Measurements from ENCODE around the gene ZBTB42. TPM values are rescaled to one million over a fixed set of nuclear protein-coding genes. Genes with fewer than 3 reads are reported as not detected.

The ZBTB42 gene
- total RNA-seq, 1 experiment from 2014 or later = 3.9 TPM

DNA sequence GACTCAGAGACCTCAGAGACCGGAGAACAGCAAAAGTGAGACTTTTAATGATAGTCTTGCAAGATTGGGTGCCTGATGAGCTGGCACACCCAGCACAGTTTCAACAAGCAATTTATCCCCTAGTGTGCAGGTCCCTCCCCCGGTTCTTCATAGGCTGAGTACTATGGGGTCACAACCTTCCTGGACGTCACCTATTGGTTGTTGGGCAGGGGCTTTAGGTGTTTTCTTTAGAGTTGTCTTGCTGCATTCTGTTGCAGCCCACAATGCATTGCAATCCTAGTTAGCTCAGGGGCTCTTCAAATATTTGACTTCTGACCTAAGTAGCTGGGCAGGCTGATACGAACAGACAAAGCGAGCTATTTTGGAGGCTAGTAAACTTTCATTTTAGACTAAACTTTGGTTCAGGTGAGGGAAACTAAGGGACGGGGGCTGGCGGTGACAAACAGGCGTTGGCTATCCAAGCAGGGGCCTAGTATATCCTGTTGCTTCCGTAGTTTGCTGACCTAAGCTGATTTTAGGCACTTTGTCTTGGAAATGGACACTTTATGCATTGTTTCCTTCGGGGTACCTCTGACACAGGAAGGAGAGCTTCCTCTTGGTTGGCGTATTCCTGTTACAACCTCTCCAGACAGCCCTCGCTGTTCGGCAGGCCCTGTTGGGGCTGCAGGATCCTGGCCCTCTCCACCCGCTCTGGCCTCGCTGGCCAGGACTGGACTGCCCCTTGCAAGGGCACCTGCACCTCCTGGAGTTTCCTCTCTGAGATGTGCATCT, 33.9 kb upstream of the ZBTB42 start:
- H3K4me3 ChIP-seq = no peak overlapping the region
- H3K27me3 ChIP-seq = no peaks in the 10 kb centered on the region
- peaks cover 13% of the 10 kb centered on the region for H3K36me3 ChIP-seq
- DNase-seq = no peak
- H3K9me3 ChIP-seq = no peaks in the 10 kb centered on the region; the same call in none of the 2 replicates

DNA sequence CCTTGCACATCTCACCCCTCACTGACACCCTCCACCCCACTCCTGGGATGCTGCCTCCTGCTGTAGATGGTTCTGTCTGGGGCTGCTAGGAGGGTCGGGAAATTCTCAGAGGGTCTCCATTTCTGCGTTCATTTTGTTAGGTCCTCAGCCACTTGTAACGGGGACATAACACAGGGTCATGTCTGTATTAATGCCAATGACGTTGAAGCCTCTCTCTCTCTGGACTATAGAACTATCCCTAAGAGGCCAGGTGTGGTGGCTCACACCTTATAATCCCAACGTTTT, 33.3 kb upstream of the ZBTB42 start:
- no peaks in the 10 kb centered on the region; the same call in none of the 2 replicates for H3K9me3 ChIP-seq
- no peaks in the 10 kb centered on the region for H3K27me3 ChIP-seq
- no peak for DNase-seq
- H3K4me3 ChIP-seq = no peak overlapping the region
- H3K36me3 ChIP-seq = peaks cover 17% of the 10 kb centered on the region

DNA sequence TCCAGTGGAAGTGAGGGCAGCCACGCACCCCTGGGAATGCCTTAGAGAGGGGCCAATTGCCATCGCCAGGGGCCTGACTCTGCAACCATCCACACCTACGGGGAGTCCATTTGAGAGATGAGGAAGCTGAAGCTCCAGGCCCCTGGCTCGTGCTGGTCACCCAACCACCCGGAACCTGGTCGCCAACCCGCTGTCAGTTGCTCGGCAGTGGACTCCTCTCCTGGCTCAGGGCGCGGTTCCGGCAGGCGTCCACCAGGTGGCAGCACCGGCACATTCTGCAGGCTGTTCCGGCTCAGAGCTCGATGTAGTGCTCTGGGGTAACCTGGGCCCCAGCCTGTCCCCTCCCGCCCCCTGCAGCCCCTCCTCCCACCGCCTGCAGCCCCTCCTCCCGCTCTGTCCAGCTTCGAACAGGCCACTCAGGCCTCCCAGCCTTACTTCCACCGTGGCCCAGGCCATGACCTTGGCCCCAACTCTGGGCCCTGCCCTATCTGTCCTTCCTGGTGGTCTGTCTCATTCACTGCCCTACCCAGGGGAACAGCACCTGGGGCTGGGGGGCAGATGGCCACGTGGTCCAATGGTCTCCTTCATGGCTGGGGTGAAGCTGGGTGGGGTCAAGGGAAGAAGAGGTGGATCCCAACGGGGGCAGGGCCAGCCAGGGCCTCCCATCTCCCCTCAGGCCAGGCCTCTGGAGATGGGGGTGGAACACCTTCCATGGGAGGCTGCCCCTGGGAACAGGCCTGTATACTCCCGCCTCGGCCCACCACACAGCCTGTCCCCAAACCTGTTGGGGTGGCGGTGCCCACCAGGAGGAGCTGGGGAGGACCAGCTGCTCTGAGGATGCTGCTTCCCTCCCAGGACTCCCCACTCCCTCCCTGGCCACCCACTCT, 32.2 kb upstream of the ZBTB42 start:
- Histone ChIP-seq H3K9me3 (no peaks in the 10 kb centered on the region; the same call in none of the 2 replicates), H3K36me3 (peaks cover 21% of the 10 kb centered on the region), H3K27me3 (no peaks in the 10 kb centered on the region), H3K4me3 (no peak overlapping the region)
- DNase-seq = peak; percentile 67

DNA sequence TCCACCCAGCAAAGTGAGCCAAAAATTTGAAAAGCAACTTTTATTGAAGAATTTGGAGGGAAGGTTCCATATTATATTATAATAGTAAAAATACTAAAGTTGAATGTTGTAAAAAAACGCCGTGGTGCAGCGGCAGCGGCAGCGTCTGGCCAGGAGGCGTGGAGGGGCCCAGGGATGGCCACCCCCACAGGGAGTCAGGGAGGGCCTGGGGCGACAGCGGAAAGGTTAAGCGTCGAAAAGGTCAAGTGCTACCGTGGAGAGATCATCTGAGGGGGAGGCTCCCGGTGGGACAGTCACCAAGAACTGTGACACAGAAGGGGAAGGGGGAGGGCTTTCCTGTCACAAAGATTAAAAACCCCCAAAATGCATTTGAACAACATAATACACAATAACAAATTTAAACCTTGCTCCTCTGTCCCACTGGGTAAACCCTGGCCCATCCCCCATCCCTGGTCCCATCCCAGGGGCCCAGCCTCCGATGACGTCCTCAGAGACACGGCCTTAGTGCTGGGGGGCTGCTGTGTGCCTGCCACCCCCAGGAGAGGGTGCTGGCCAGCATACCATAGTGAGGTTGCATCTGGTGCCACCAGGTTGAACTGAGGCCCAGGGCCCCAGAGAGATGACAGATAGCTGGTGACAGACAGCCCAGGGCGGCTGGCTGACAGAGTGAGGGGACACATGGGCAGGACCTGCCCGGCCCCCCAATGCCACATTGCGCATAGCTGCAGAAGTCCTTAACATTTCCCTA, 31.4 kb upstream of the ZBTB42 start:
- H3K4me3 ChIP-seq = no peak overlapping the region
- H3K9me3 ChIP-seq = no peaks in the 10 kb centered on the region; the same call in none of the 2 replicates
- DNase-seq = no peak
- peaks cover 21% of the 10 kb centered on the region for H3K36me3 ChIP-seq
- no peaks in the 10 kb centered on the region for H3K27me3 ChIP-seq

DNA sequence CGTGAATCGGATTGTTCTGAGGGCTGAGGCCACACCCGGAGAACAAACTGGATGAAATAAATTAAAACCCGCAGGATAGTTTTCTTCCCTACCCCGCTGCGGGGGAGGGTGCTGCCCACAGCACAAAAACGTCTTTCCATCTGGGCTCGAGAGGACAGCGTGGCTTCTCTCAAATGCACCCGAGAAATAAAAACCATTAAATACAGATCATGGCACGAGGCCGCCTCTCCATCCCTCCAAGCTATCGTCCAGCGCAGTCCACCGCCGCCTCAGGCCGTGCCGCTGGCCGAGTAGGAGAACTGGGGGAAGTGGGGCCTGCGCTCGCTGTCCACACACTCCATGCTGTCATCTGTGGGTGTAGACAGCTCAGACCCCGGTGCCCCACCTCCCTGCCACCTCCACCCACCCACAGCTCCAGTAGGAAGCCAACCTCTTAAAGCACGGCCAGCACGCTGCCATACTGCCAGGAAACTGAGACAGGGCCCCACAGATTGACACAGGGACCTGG, 30.8 kb upstream of the ZBTB42 start:
- Histone ChIP-seq H3K36me3 (peaks cover 21% of the 10 kb centered on the region), H3K4me3 (no peak overlapping the region), H3K9me3 (no peaks in the 10 kb centered on the region; the same call in none of the 2 replicates), H3K27me3 (no peaks in the 10 kb centered on the region)
- DNase-seq = no peak

DNA sequence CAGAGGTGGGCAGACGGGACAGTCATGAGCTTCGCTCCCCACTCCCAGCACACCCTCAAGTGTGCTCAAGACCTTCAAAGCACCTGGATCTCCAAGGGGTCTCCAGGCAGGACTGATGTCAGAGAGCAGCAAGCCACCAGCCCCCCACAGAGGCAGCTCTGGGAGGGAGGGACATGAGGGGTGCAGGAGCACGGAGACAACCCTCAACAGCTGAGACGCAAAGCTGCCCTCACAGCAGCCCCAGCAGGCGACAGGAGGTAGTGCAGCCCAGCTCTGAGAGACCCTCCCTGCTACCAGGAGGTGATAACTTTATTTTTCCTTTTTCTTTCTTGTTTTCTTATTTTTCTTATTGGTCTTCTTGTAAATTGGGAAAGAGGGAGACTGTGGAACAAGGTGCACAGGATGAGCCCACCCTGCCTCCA, 30.0 kb upstream of the ZBTB42 start:
- no peak for DNase-seq
- Histone ChIP-seq H3K36me3 (peaks cover 21% of the 10 kb centered on the region), H3K27me3 (no peaks in the 10 kb centered on the region), H3K9me3 (no peaks in the 10 kb centered on the region; the same call in 1 of the 2 replicates), H3K4me3 (no peak overlapping the region)

DNA sequence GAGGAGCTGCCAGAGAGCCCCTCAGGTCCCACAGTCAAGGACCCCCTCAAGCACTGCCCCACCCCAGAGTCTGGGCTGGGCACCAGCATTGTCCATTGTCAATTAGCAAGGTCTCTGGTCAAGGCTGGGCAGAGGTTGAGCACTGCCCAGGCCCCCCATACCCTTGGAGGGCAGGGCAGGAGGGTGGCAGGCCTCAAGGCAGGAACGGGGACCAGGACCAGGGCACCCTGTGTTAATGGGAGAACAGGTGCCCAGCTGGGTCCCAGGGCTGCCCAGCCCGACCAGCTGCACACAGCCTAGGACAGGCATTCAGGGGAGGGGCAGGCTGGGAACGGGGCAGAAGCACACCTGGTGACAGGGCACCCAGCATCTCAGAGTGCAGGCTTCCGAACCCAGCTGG, 29.5 kb upstream of the ZBTB42 start:
- Histone ChIP-seq H3K9me3 (no peaks in the 10 kb centered on the region; the same call in 1 of the 2 replicates), H3K36me3 (peaks cover 21% of the 10 kb centered on the region), H3K27me3 (no peaks in the 10 kb centered on the region), H3K4me3 (no peak overlapping the region)
- DNase-seq = no peak

DNA sequence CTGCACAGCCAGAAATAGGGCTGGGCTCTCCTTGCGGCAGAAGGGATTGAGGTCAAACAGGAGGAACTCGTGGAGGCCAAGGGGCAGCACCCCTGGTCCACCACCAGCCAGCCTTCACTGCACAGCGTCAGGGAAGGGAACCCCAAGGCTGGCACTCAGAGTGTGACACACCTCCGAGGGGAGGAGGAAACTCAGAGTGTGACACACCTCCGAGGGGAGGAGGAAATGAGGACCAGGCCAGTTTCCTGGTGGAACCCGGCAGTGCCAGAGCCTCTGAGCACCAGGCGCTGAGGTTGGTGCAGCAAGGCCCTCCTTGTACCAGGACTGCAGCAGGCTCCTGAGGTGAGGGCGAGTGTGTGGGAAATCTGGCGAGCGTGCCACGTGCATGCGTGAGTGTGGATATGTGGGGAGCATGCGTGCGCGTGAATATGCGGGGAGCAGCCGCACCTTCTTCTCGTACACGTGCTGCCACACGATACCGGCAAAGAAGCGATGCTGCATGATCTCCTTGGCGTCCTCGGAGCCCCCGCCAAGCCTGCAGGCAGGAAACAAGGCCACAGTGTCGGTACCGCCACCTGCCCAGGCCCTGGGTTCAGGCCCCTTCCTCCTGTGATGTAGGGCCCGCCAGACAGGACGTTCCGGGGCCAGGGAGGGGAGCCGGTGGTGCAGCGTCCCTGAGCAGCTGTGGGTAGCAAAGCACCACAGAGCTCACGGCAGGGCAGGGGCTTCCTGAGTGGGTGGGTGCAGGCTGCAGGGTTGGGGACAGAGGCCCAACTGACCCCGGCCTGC, 28.8 kb upstream of the ZBTB42 start:
- H3K9me3 ChIP-seq = no peaks in the 10 kb centered on the region; the same call in 1 of the 2 replicates
- H3K27me3 ChIP-seq = no peaks in the 10 kb centered on the region
- no peak overlapping the region for H3K4me3 ChIP-seq
- H3K36me3 ChIP-seq = peaks cover 21% of the 10 kb centered on the region
- no peak for DNase-seq

DNA sequence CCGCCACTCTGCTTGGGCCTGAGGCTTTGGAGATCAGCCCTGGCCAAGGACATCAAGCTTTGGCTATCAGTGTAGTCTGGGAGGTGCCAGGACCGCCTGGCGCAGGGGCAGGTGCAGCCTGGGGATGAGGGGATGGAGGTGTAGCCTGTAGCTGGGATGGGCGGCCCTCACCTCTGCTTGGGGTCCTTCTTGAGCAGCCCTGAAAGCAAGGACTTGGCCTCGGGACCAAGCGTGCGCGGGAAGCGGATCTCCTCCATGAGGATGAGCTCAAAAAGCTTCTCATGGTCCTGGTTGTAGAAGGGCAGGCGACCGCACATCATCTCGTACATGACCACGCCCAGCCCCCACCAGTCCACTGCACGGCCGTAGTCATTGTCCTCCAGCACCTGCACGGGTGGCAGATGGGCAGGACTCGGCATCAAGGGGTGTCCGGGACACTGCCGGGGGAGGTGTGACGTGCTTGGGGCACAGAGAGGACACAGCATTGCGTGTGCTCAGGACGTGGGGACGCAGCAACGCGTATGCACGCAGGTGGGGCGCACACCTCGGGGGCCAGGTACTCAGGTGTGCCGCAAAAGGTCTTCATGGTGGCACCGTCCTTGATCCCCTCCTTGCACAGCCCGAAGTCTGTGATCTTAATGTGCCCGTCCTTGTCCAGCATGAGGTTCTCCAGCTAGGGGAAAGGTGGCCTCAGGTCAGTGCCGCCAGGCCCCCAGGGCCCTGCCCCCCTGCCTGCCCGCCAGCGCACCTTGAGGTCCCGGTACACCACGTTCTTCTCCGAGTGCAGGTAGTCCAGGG, 28.0 kb upstream of the ZBTB42 start:
- H3K27me3 ChIP-seq = no peaks in the 10 kb centered on the region
- peaks cover 21% of the 10 kb centered on the region for H3K36me3 ChIP-seq
- H3K4me3 ChIP-seq = no peak overlapping the region
- no peak for DNase-seq
- H3K9me3 ChIP-seq = no peaks in the 10 kb centered on the region; the same call in 1 of the 2 replicates

DNA sequence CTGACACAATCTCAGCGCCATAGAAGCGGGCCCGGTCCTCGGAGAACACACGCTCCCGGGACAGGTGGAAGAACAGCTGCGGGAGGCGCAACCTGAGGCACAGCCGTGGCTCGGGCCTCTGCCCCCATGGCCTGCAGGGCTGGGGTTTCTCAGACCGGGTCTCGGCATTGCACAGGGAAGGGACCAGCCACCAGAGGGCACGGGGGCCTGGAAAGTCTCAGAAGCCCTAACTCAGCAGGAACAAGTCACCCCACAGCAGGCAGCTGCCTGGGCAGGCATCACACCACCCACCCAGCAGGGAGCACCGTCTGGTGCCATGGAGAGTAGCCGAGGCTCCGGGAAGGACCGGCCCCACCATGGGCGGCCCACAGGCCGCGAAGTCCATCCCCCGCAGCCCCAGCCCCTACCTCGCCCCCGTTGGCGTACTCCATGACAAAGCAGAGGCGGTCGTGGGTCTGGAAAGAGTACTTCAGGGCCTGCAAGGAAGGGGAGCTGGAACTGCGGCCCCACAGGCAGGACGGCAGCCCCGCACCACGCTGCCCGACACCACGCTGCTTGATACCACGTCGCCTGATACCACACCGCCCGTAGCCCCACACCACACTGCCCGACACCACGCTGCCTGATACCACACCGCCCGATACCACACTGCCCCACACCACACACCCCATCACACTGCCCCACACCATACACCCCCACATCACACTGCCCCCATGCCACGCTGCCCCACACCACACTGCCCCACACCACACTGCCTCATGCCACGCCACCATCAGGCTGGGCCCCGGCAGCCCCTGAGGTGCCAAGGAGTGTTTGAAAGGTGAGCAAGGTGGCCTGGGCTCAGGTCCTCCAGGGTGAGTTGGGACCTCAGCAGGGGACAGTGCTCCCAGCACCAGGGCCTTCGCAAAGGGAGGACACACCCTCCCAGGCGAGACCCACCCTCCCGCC, 27.1 kb upstream of the ZBTB42 start:
- H3K36me3 ChIP-seq = peaks cover 21% of the 10 kb centered on the region
- DNase-seq = no peak
- H3K27me3 ChIP-seq = no peaks in the 10 kb centered on the region
- no peak overlapping the region for H3K4me3 ChIP-seq
- H3K9me3 ChIP-seq = no peaks in the 10 kb centered on the region; the same call in 1 of the 2 replicates

DNA sequence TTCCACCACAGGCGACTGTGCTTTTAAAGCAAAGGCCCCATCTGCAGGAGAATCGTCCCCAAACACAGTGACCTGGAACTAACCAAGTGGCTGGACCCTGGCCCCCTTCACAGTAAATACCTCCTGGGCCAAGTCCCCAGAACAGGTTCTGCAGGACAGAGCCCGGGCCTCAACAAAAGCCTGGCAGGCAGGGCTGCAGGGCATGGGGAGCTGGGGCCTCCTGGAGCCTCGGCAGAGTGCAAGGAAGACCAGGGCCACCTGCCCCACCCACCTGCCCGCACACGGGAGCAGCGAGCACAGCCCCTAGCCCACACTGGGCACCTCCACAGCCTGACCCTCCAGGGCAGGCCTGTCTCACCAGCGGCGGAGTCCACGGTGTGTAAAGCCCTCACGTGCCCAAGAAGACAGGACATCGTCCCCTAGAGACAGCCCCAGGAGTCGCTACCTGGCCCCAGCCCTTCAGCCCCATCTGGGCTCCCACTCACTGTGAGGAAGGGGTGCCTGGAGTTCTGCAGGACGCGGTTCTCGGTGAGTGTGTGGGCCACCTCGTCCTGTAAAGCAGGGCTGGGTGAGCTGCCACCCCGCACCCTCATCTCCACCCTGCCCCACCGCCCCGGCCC, 26.3 kb upstream of the ZBTB42 start:
- no peak for DNase-seq
- Histone ChIP-seq H3K4me3 (no peak overlapping the region), H3K36me3 (peaks cover 21% of the 10 kb centered on the region)

DNA sequence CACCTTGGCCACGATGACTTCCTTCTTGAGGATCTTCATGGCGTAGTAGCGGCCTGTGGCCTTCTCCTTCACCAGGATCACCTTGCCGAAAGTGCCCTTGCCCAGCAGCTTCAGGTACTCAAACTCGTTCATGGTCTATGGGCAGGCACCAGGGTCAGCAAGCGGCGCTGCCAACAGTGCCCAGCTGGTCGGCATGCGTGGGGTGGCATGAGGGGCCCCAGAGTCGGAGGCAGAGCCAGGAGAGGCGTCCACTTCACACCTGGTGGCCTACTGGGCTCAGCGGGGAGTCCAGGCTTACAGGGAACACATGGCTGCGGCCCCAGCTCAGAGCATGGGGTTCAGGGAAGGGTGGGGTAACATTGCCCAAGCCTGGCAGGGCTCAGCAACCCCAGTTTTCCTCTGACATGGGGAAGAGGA, 25.8 kb upstream of the ZBTB42 start:
- H3K4me3 ChIP-seq = no peak overlapping the region
- no peaks in the 10 kb centered on the region for H3K27me3 ChIP-seq
- H3K36me3 ChIP-seq = peaks cover 21% of the 10 kb centered on the region
- DNase-seq = no peak
- no peaks in the 10 kb centered on the region; the same call in 1 of the 2 replicates for H3K9me3 ChIP-seq

More for the DNA sequence above, 26.3 kb upstream of the ZBTB42 start:
- Histone ChIP-seq H3K27me3 (no peaks in the 10 kb centered on the region), H3K9me3 (no peaks in the 10 kb centered on the region; the same call in 1 of the 2 replicates)

DNA sequence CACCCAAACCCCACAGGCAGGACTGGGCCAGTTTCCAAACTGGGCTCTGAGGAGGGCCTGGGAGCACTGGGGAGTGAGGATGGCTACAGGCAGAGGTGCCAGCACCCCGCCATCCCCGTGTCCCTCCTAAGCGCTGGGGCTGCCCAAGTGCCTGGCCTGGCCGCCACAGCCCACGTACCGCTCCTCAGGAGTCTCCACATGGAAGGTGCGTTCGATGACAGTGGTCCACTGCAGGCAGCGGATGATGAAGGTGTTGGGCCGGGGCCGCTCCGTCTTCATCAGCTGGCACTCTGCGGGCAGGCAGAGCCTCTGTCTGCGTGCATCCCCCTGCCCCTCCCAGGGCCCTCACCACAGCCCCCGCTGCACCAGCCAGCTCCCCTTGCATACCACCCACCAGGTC, 24.4 kb upstream of the ZBTB42 start:
- DNase-seq = no peak
- H3K36me3 ChIP-seq = peaks cover 13% of the 10 kb centered on the region

More for the DNA sequence above, 24.4 kb upstream of the ZBTB42 start:
- Histone ChIP-seq H3K4me3 (no peak overlapping the region), H3K27me3 (no peaks in the 10 kb centered on the region), H3K9me3 (no peaks in the 10 kb centered on the region)
